Thyroid gland (tissue), 4 donors: ENCODE measurements around the gene SULT1A1.

Experiments used
- POLR2A ChIP-seq, 2 donors: fragments of 450-650 bp; IDR thresholded peaks; one replicate each; pipeline ENCODE4 v1.6.1; 2017; ENCODE audit warnings: antibody characterized with exemption in 2 of 2, mild to moderate bottlenecking in 2 of 2, moderate library complexity in 1 of 2
- TF ChIP-seq, protein P1 (sequence below), 6 experiments: fragments of 200-600 bp in 3 of 6; fragments of 450-650 bp in 3 of 6; sonication (generic) in 3 of 6; IDR thresholded peaks; one replicate each; pipeline ENCODE4 v1.5.1; 2016 to 2019; ENCODE audit warnings: antibody characterized with exemption in 6 of 6, mild to moderate bottlenecking in 2 of 6, inconsistent platforms in 1 of 6, moderate library complexity in 1 of 6

- TF ChIP-seq, protein P1, sequence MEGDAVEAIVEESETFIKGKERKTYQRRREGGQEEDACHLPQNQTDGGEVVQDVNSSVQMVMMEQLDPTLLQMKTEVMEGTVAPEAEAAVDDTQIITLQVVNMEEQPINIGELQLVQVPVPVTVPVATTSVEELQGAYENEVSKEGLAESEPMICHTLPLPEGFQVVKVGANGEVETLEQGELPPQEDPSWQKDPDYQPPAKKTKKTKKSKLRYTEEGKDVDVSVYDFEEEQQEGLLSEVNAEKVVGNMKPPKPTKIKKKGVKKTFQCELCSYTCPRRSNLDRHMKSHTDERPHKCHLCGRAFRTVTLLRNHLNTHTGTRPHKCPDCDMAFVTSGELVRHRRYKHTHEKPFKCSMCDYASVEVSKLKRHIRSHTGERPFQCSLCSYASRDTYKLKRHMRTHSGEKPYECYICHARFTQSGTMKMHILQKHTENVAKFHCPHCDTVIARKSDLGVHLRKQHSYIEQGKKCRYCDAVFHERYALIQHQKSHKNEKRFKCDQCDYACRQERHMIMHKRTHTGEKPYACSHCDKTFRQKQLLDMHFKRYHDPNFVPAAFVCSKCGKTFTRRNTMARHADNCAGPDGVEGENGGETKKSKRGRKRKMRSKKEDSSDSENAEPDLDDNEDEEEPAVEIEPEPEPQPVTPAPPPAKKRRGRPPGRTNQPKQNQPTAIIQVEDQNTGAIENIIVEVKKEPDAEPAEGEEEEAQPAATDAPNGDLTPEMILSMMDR (IDR thresholded peaks at IDR 0.05): peak in 4 of 6 experiments; percentile 12 to 52 (median 44)
- no peak for TF ChIP-seq POLR2A (IDR thresholded peaks at IDR 0.05)
Observed at GRCh38 chr16:28597692-28598261, 12.1 kb downstream of the SULT1A1 start.
